CD14-positive monocyte (primary cell): ENCODE results near the gene ZBTB7C. TPM values are rescaled to one million over a fixed set of nuclear protein-coding genes. Genes with fewer than 3 reads are reported as not detected.
A peak's percentile ranks its signal among the peaks of the same experiment; 100 is the strongest.
"Not testable (repeated sequence)": the region's sequence is repeated elsewhere in the genome, so short reads cannot be mapped to it uniquely, and the experiment has no call there.

Experiments
- DNase-seq, 3 donors: peaks; one replicate each; pipeline ENCODE4 v3.0.0-alpha.2; 2011 to 2022
- H2AFZ ChIP-seq: 2 replicates; pipeline ENCODE4 v1.6.0; 2012; ENCODE audit warnings: mild to moderate bottlenecking, low read depth, low read length, inconsistent platforms; ENCODE audit not compliant: insufficient read depth, poor library complexity, severe bottlenecking
- H3K27ac ChIP-seq, 2 donors: 1 replicate in 1 of 2; 2 replicates in 1 of 2; pipeline ENCODE4 v1.5.1; 2012 to 2013; ENCODE audit warnings: low read length in 2 of 2, control low read depth in 1 of 2, inconsistent platforms in 1 of 2, low read depth in 1 of 2, mild to moderate bottlenecking in 1 of 2
- H3K27me3 ChIP-seq, 2 donors: one replicate each; pipeline versions ENCODE4 v1.6.0 to v1.6.1; 2011 to 2013; ENCODE audit warnings: low read length in 2 of 2; ENCODE audit not compliant: control insufficient read depth in 2 of 2, insufficient read depth in 2 of 2
- H3K36me3 ChIP-seq, 2 donors: replicated peaks in 1 of 2; 1 replicate in 1 of 2; 2 replicates in 1 of 2; pipeline versions ENCODE4 v1.5.1 to v1.6.1; 2012 to 2013; ENCODE audit warnings: low read length in 2 of 2, control low read depth in 1 of 2, inconsistent platforms in 1 of 2, mild to moderate bottlenecking in 1 of 2; ENCODE audit not compliant: insufficient read depth in 2 of 2, control insufficient read depth in 1 of 2
- H3K4me1 ChIP-seq, 2 donors: 1 replicate in 1 of 2; 2 replicates in 1 of 2; pipeline versions ENCODE4 v1.5.1 to v1.6.1; 2012 to 2013; ENCODE audit warnings: low read length in 2 of 2, control low read depth in 1 of 2, inconsistent platforms in 1 of 2, mild to moderate bottlenecking in 1 of 2, moderate library complexity in 1 of 2; ENCODE audit not compliant: insufficient read depth in 2 of 2, control insufficient read depth in 1 of 2
- H3K4me2 ChIP-seq: replicated peaks from 2 replicates; pipeline ENCODE3; 2012; ENCODE audit warnings: low read length, moderate library complexity, mild to moderate bottlenecking; ENCODE audit not compliant: poor library complexity, severe bottlenecking; ENCODE audit errors: extremely low read depth
- H3K4me3 ChIP-seq, 3 experiments: fragments of 200-600 bp in 1 of 3; sonication (generic) in 1 of 3; replicated peaks in 1 of 3; 1 replicate in 2 of 3; 2 replicates in 1 of 3; pipeline ENCODE4 v1.5.1; 2011 to 2013; ENCODE audit warnings: low read length in 3 of 3, mild to moderate bottlenecking in 3 of 3, control low read depth in 2 of 3, low read depth in 2 of 3, inconsistent platforms in 1 of 3, moderate library complexity in 1 of 3
- H3K79me2 ChIP-seq: 2 replicates; pipeline ENCODE4 v1.6.0; 2012; ENCODE audit warnings: mild to moderate bottlenecking, control low read depth, inconsistent platforms, low read length, moderate library complexity; ENCODE audit not compliant: insufficient read depth
- H3K9ac ChIP-seq: 2 replicates; pipeline ENCODE4 v1.6.0; 2017; ENCODE audit warnings: low read length, mild to moderate bottlenecking; ENCODE audit not compliant: insufficient read depth, poor library complexity, severe bottlenecking
- H3K9me3 ChIP-seq, 2 donors: replicated peaks in 1 of 2; 1 replicate in 1 of 2; 2 replicates in 1 of 2; pipeline versions ENCODE4 v1.5.1 to v1.6.1; 2012 to 2013; ENCODE audit warnings: low read length in 2 of 2, control low read depth in 1 of 2; ENCODE audit not compliant: control insufficient read depth in 1 of 2, insufficient read depth in 1 of 2
- H4K20me1 ChIP-seq: 2 replicates; pipeline ENCODE4 v1.6.0; 2012; ENCODE audit warnings: mild to moderate bottlenecking, low read length, control low read depth, moderate library complexity; ENCODE audit not compliant: insufficient read depth
- H3K27ac Mint-ChIP-seq, 7 donors: one replicate each; pipeline ENCODE4 v1.8.0; 2020; ENCODE audit warnings: mild to moderate bottlenecking in 7 of 7, mixed read lengths in 7 of 7, moderate library complexity in 6 of 7, inconsistent platforms in 2 of 7
- H3K27me3 Mint-ChIP-seq, 3 donors: one replicate each; pipeline ENCODE4 v1.8.0; 2021 to 2022; ENCODE audit warnings: low read depth in 3 of 3, mild to moderate bottlenecking in 3 of 3, mixed read lengths in 3 of 3, moderate library complexity in 3 of 3, inconsistent platforms in 1 of 3
- H3K36me3 Mint-ChIP-seq, 2 donors: one replicate each; pipeline ENCODE4 v1.8.0; 2020; ENCODE audit warnings: mixed read lengths in 2 of 2, inconsistent platforms in 1 of 2, mild to moderate bottlenecking in 1 of 2
- H3K4me1 Mint-ChIP-seq: one replicate; pipeline ENCODE4 v1.8.0; 2020; ENCODE audit warnings: mild to moderate bottlenecking, mixed read lengths
- H3K4me3 Mint-ChIP-seq, 2 donors: one replicate each; pipeline ENCODE4 v1.8.0; 2020; ENCODE audit warnings: mild to moderate bottlenecking in 2 of 2, mixed read lengths in 2 of 2, moderate library complexity in 1 of 2
- H3K9me3 Mint-ChIP-seq, 7 donors: one replicate each; pipeline ENCODE4 v1.8.0; 2020 to 2022; ENCODE audit warnings: mixed read lengths in 7 of 7, mild to moderate bottlenecking in 6 of 7, moderate library complexity in 6 of 7, inconsistent platforms in 2 of 7
- CTCF ChIP-seq: fragments of 200-600 bp; IDR thresholded peaks from one replicate; pipeline ENCODE4 v1.8.0; 2022; ENCODE audit warnings: antibody characterized with exemption, mild to moderate bottlenecking
- WGBS: methylation state at CpG from one replicate; pipeline ENCODE4 v1.1.5; 2013; ENCODE audit warnings: missing lambda C conversion rate; ENCODE audit not compliant: insufficient coverage; 5-methylcytosine and 5-hydroxymethylcytosine counted together
- intact Hi-C, 2 donors: fragments of 100-400 bp; cut with micrococcal nuclease; formaldehyde crosslinking; loops; one replicate each; pipeline versions ENCODE4 v1.15.0 to v1.15.1; 2023
- polyA plus RNA-seq, 3 donors: library from polyadenylated mRNA; depleted of rRNA in 1 of 3; unstranded in 2 of 3; stranded (reverse) in 1 of 3; fragments of 300-500 nt in 2 of 3; fragments of >200 nt in 1 of 3; fragmentation: Illumina TruSeq in 2 of 3; gene quantifications; 1 replicate in 2 of 3; 2 replicates in 1 of 3; pipeline ENCODE4 v1.2.3, GENCODE V29; 2012 to 2021

Gene ZBTB7C
- polyA plus RNA-seq, 3 donors, result 0.03 to 0.09 TPM; not detected in 1

GRCh38 chr18:48436907-48437306, 27.7 kb upstream of the ZBTB7C start:
- Histone ChIP-seq H3K36me3 (no peaks in the 10 kb centered on the region), H2AFZ (no peak overlapping the region), H3K27ac (no peak overlapping the region), H3K4me1 (no peaks in the 10 kb centered on the region), H3K79me2 (no peaks in the 10 kb centered on the region), H3K9me3 (no peaks in the 10 kb centered on the region), H3K4me3 (no peak overlapping the region), H3K27me3 (peaks cover 12 to 23% of the 10 kb centered on the region in 2 donors), H4K20me1 (no peaks in the 10 kb centered on the region), H3K4me2 (no peak overlapping the region), H3K9ac (no peak overlapping the region)
- DNase-seq, result no peak
- intact Hi-C loops, result no loop called here
- Mint-ChIP-seq H3K4me1 (peaks cover 8% of the 10 kb centered on the region), H3K27me3 (peaks cover 20 to 24% (median 22%) of the 10 kb centered on the region in 3 donors), H3K4me3 (no peak overlapping the region), H3K9me3 (peaks cover 0 to 3% (median 0%) of the 10 kb centered on the region in 7 donors), H3K36me3 (no peaks in the 10 kb centered on the region), H3K27ac (peak overlapping the region in 1 of 7 donors; percentile 32)
- no CpG with 5 or more reads among the region's 3 CpGs for WGBS
- TF ChIP-seq CTCF, result no peak

- H3K27ac Mint-ChIP-seq, H3K27ac ChIP-seq, H3K4me1 Mint-ChIP-seq, H3K27me3 ChIP-seq, H3K79me2 ChIP-seq, H3K36me3 Mint-ChIP-seq, DNase-seq, H2AFZ ChIP-seq, H3K9ac ChIP-seq, H3K9me3 ChIP-seq, H3K4me3 Mint-ChIP-seq, H3K9me3 Mint-ChIP-seq, H3K36me3 ChIP-seq, H3K4me3 ChIP-seq, H4K20me1 ChIP-seq, H3K4me2 ChIP-seq, H3K4me1 ChIP-seq, intact Hi-C loops: not testable (repeated sequence)
- H3K27me3 Mint-ChIP-seq, result peaks cover 8 to 13% (median 13%) of the 10 kb centered on the region in 3 donors
- no CpG with 5 or more reads among the region's 4 CpGs for WGBS
These were observed 25.2 kb upstream of the ZBTB7C start for GRCh38 chr18:48434382-48434781.
